K562 treated with DMSO at 1 percent for 48 hours (cell line): Measurements from ENCODE around the gene KRAS. TPM values are rescaled to one million over a fixed set of nuclear protein-coding genes. Genes with fewer than 3 reads are reported as not detected.

ENCODE experiments used
- total RNA-seq: library from RNA; unstranded; fragments of 300-600 nt; gene quantifications from 2 replicates; pipeline ENCODE4 v1.2.3, GENCODE V29; 2022; ENCODE audit warnings: low replicate concordance; ENCODE audit errors: extremely low read depth

The KRAS gene
- total RNA-seq, result not detected in 2 replicates

GRCh38 chr12:25250744-25251730 is at the start of gene KRAS:
Gene KRAS, minus strand, starts transcription at chr12:25250929.

GRCh38 chr12:25195056-25195971 is 55.4 kb downstream of the KRAS start, which contains the start of the genes DNAI7 and ETFRF1:
Gene DNAI7, minus strand, starts transcription at chr12:25195160. Its CDS starts 82 bp downstream, at chr12:25195078.
Gene ETFRF1, plus strand, starts transcription at chr12:25195237. Its CDS starts 8,720 bp downstream, at chr12:25203957.

Other genes with a start within 250 kb of the KRAS start
- gene DNAI7, start 55.8 kb downstream of the KRAS start, total RNA-seq, result not detected in 2 replicates
- not detected in 2 replicates for gene ETFRF1, start 55.7 kb downstream of the KRAS start, total RNA-seq